GM12878 (cell line): ENCODE measurements around the gene RPS8.

ENCODE experiments used
- FOS ChIP-seq: IDR thresholded peaks from 3 replicates; pipeline ENCODE4 v1.6.1; 2011; ENCODE audit warnings: borderline replicate concordance; ENCODE audit not compliant: insufficient read length; ENCODE audit errors: extremely low read depth
- FOXM1 ChIP-seq: IDR thresholded peaks from 2 replicates; pipeline ENCODE4 v1.6.1; 2012; ENCODE audit warnings: low read depth, mild to moderate bottlenecking, inconsistent platforms, low read length, moderate library complexity
- SIN3A ChIP-seq: IDR thresholded peaks from 2 replicates; pipeline ENCODE4 v1.6.1; 2012; ENCODE audit warnings: low read depth, low read length, improper control_type of control experiment
- TF ChIP-seq, protein P1 (sequence below): IDR thresholded peaks from 2 replicates; pipeline ENCODE4 v1.6.1; 2011; ENCODE audit warnings: borderline replicate concordance, low read depth, mild to moderate bottlenecking, moderate library complexity, low read length; ENCODE audit not compliant: insufficient read depth, poor library complexity, severe bottlenecking

- TF ChIP-seq, protein P1, sequence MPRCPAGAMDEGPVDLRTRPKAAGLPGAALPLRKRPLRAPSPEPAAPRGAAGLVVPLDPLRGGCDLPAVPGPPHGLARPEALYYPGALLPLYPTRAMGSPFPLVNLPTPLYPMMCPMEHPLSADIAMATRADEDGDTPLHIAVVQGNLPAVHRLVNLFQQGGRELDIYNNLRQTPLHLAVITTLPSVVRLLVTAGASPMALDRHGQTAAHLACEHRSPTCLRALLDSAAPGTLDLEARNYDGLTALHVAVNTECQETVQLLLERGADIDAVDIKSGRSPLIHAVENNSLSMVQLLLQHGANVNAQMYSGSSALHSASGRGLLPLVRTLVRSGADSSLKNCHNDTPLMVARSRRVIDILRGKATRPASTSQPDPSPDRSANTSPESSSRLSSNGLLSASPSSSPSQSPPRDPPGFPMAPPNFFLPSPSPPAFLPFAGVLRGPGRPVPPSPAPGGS = no peak
- TF ChIP-seq FOS (no peak), SIN3A (no peak), FOXM1 (no peak)
Observed at GRCh38 chr1:44803312-44804095, 28.2 kb downstream of the RPS8 start.
